ENCODE measurements around the gene CLEC10A. TPM values are rescaled to one million over a fixed set of nuclear protein-coding genes. Genes with fewer than 3 reads are reported as not detected.

The CLEC10A gene
- total RNA-seq, 6 donors from 2014 or later = 0.76 to 16.8 (median 5.1) TPM

- no peaks in the 10 kb centered on the region for H3K27me3 ChIP-seq
- TF ChIP-seq POLR2AphosphoS5 (IDR thresholded peaks at IDR 0.05) (no peak), CTCF (IDR thresholded peaks at IDR 0.05) (no peak), EP300 (IDR thresholded peaks at IDR 0.05) (no peak), POLR2A (IDR thresholded peaks at IDR 0.05) (no peak)
- no peaks in the 10 kb centered on the region for H3K36me3 ChIP-seq
- H3K9me3 ChIP-seq = no peaks in the 10 kb centered on the region
- ATAC-seq (ENCODE audit: low FRiP score in 2 of 2) = no peak
- WGBS, 2 donors = 82 to 87% methylated on average over 7 to 14 of the region's 14 CpGs
- no peak overlapping the region for H3K27ac ChIP-seq
- no peak overlapping the region for H3K4me3 ChIP-seq
- no peak for DNase-seq
- H3K4me1 ChIP-seq = peaks cover 0 to 1% (median 0%) of the 10 kb centered on the region in 4 donors
Measured at GRCh38 chr17:7074931-7075330, 5.1 kb downstream of the CLEC10A start.

GRCh38 chr17:7072406-7072805 is 7.6 kb downstream of the CLEC10A start:
- no peak overlapping the region for H3K4me3 ChIP-seq
- no peak overlapping the region for H3K27ac ChIP-seq
- ATAC-seq (ENCODE audit: low FRiP score in 2 of 2) (no peak), DNase-seq (no peak)
- WGBS, 2 donors = 90 to 97% methylated on average over 2 of the region's 2 CpGs
- H3K9me3 ChIP-seq = peaks cover 4 to 11% (median 5%) of the 10 kb centered on the region in 4 donors
- no peaks in the 10 kb centered on the region for H3K36me3 ChIP-seq
- H3K27me3 ChIP-seq = no peaks in the 10 kb centered on the region
- no peaks in the 10 kb centered on the region for H3K4me1 ChIP-seq
- TF ChIP-seq EP300 (IDR thresholded peaks at IDR 0.05) (no peak), POLR2AphosphoS5 (IDR thresholded peaks at IDR 0.05) (no peak), POLR2A (IDR thresholded peaks at IDR 0.05) (no peak), CTCF (IDR thresholded peaks at IDR 0.05) (no peak)

GRCh38 chr17:7070712-7071111 is 9.3 kb downstream of the CLEC10A start:
- no peak for ATAC-seq (ENCODE audit: low FRiP score in 2 of 2)

GRCh38 chr17:7068268-7068667 is 11.8 kb downstream of the CLEC10A start:
- Histone ChIP-seq H3K36me3 (no peaks in the 10 kb centered on the region), H3K9me3 (peaks cover 4 to 11% (median 5%) of the 10 kb centered on the region in 4 donors), H3K4me1 (no peaks in the 10 kb centered on the region), H3K27me3 (no peaks in the 10 kb centered on the region), H3K27ac (no peak overlapping the region), H3K4me3 (no peak overlapping the region)
- 11 to 26% methylated on average over 1 of the region's 1 CpG for WGBS, 2 donors
- DNase-seq (no peak), ATAC-seq (ENCODE audit: low FRiP score in 2 of 2) (no peak)
- TF ChIP-seq POLR2A (IDR thresholded peaks at IDR 0.05) (no peak), CTCF (IDR thresholded peaks at IDR 0.05) (no peak), EP300 (IDR thresholded peaks at IDR 0.05) (no peak), POLR2AphosphoS5 (IDR thresholded peaks at IDR 0.05) (no peak)

More at GRCh38 chr17:7070712-7071111, 9.3 kb downstream of the CLEC10A start:
- Histone ChIP-seq H3K4me1 (no peaks in the 10 kb centered on the region), H3K27ac (no peak overlapping the region), H3K27me3 (no peaks in the 10 kb centered on the region), H3K9me3 (peaks cover 4 to 11% (median 5%) of the 10 kb centered on the region in 4 donors), H3K4me3 (no peak overlapping the region), H3K36me3 (no peaks in the 10 kb centered on the region)
- DNase-seq = no peak
- WGBS, 2 donors = 64 to 76% methylated on average over 1 to 3 of the region's 3 CpGs
- TF ChIP-seq CTCF (IDR thresholded peaks at IDR 0.05) (no peak), POLR2AphosphoS5 (IDR thresholded peaks at IDR 0.05) (no peak), EP300 (IDR thresholded peaks at IDR 0.05) (no peak), POLR2A (IDR thresholded peaks at IDR 0.05) (no peak)

- Histone ChIP-seq H3K27me3 (no peaks in the 10 kb centered on the region), H3K9me3 (peaks cover 4 to 11% (median 5%) of the 10 kb centered on the region in 4 donors), H3K4me3 (no peak overlapping the region), H3K36me3 (no peaks in the 10 kb centered on the region), H3K4me1 (no peaks in the 10 kb centered on the region), H3K27ac (no peak overlapping the region)
- no peak for ATAC-seq (ENCODE audit: low FRiP score in 2 of 2)
- DNase-seq = no peak
- no peak for TF ChIP-seq EP300 (IDR thresholded peaks at IDR 0.05)
- TF ChIP-seq CTCF (IDR thresholded peaks at IDR 0.05) = no peak
- no peak for TF ChIP-seq POLR2A (IDR thresholded peaks at IDR 0.05)
- TF ChIP-seq POLR2AphosphoS5 (IDR thresholded peaks at IDR 0.05) = no peak
- WGBS, 2 donors = 67 to 93% methylated on average over 1 of the region's 1 CpG
Measured at GRCh38 chr17:7067198-7067597, 12.9 kb downstream of the CLEC10A start.
